IPS DF 4.7 (cell line): ENCODE measurements around the gene LRP1-AS.
A peak's percentile ranks its signal among the peaks of the same experiment; 100 is the strongest.

ENCODE experiments used
- DNase-seq: peaks from one replicate; pipeline ENCODE4 v3.0.0-alpha.2; 2013; ENCODE audit warnings: low spot score; ENCODE audit errors: extremely low read depth

The LRP1-AS gene

GRCh38 chr12:57180321-57180989 is 33.0 kb upstream of the LRP1-AS start:
- DNase-seq = no peak

- no peak for DNase-seq
Measured at GRCh38 chr12:57179331-57180086, 32.1 kb upstream of the LRP1-AS start.

GRCh38 chr12:57178213-57178612 is 30.8 kb upstream of the LRP1-AS start:
- DNase-seq = no peak

GRCh38 chr12:57177354-57177753 is 29.9 kb upstream of the LRP1-AS start:
- DNase-seq = no peak

- DNase-seq = no peak
Measured at GRCh38 chr12:57176846-57177245, 29.4 kb upstream of the LRP1-AS start.

GRCh38 chr12:57176139-57176477 is 28.7 kb upstream of the LRP1-AS start:
- no peak for DNase-seq

- peak; percentile 38 for DNase-seq
Measured at GRCh38 chr12:57175428-57176138, 28.2 kb upstream of the LRP1-AS start.

- no peak for DNase-seq
Measured at GRCh38 chr12:57173683-57174082, 26.3 kb upstream of the LRP1-AS start.

- peak; percentile 36 for DNase-seq
Measured at GRCh38 chr12:57173089-57173488, 25.7 kb upstream of the LRP1-AS start.

- no peak for DNase-seq
Measured at GRCh38 chr12:57171668-57172067, 24.2 kb upstream of the LRP1-AS start.

- no peak for DNase-seq
Measured at GRCh38 chr12:57170927-57171326, 23.5 kb upstream of the LRP1-AS start.

- DNase-seq = no peak
Measured at GRCh38 chr12:57170408-57170807, 23.0 kb upstream of the LRP1-AS start.

GRCh38 chr12:57169969-57170368 is 22.6 kb upstream of the LRP1-AS start:
- no peak for DNase-seq

GRCh38 chr12:57169046-57169795 is 21.8 kb upstream of the LRP1-AS start:
- no peak for DNase-seq

GRCh38 chr12:57168058-57168457 is 20.6 kb upstream of the LRP1-AS start:
- DNase-seq = no peak

- no peak for DNase-seq
Measured at GRCh38 chr12:57166971-57167371, 19.6 kb upstream of the LRP1-AS start.

GRCh38 chr12:57165741-57166140 is 18.3 kb upstream of the LRP1-AS start:
- DNase-seq = no peak

GRCh38 chr12:57164966-57165625 is 17.7 kb upstream of the LRP1-AS start:
- no peak for DNase-seq

- DNase-seq = no peak
Measured at GRCh38 chr12:57164454-57164853, 17.0 kb upstream of the LRP1-AS start.

- DNase-seq = no peak
Measured at GRCh38 chr12:57162553-57163125, 15.2 kb upstream of the LRP1-AS start.

- DNase-seq = no peak
Measured at GRCh38 chr12:57161491-57161890, 14.1 kb upstream of the LRP1-AS start.
